ENCODE results near the gene PRPF4.

PRPF4 gene

GRCh38 chr9:113266174-113266573 lies 9.3 kb upstream of the PRPF4 start:
- TF ChIP-seq FOXP2 (optimal IDR thresholded peaks at IDR 0.05; ENCODE audit: borderline replicate concordance, extremely low read depth, extremely low read length, insufficient read depth) (no peak), POLR2AphosphoS5 (IDR thresholded peaks at IDR 0.05; ENCODE audit: low read depth, low read length) (no peak), REST (IDR thresholded peaks at IDR 0.05; ENCODE audit: insufficient read depth in 1 of 2, low read depth in 2 of 2, low read length in 2 of 2) (no peak), SIN3A (IDR thresholded peaks at IDR 0.05; ENCODE audit: borderline replicate concordance, insufficient read depth, low read length) (no peak)

- no peak for TF ChIP-seq SIN3A (IDR thresholded peaks at IDR 0.05; ENCODE audit: borderline replicate concordance, insufficient read depth, low read length)
- no peak for TF ChIP-seq POLR2AphosphoS5 (IDR thresholded peaks at IDR 0.05; ENCODE audit: low read depth, low read length)
- TF ChIP-seq TAF1 (IDR thresholded peaks at IDR 0.05; ENCODE audit: borderline replicate concordance, insufficient read depth, low read length) = no peak
- no peak for TF ChIP-seq REST (IDR thresholded peaks at IDR 0.05; ENCODE audit: insufficient read depth in 1 of 2, low read depth in 2 of 2, low read length in 2 of 2)
- TF ChIP-seq FOXP2 (optimal IDR thresholded peaks at IDR 0.05; ENCODE audit: borderline replicate concordance, extremely low read depth, extremely low read length, insufficient read depth) = no peak
These were observed 7.4 kb upstream of the PRPF4 start for GRCh38 chr9:113267911-113268566.

GRCh38 chr9:113269355-113269754 lies 6.1 kb upstream of the PRPF4 start:
- TF ChIP-seq POLR2AphosphoS5 (IDR thresholded peaks at IDR 0.05; ENCODE audit: low read depth, low read length) (no peak), SIN3A (IDR thresholded peaks at IDR 0.05; ENCODE audit: borderline replicate concordance, insufficient read depth, low read length) (no peak), REST (IDR thresholded peaks at IDR 0.05; ENCODE audit: insufficient read depth in 1 of 2, low read depth in 2 of 2, low read length in 2 of 2) (no peak), FOXP2 (optimal IDR thresholded peaks at IDR 0.05; ENCODE audit: borderline replicate concordance, extremely low read depth, extremely low read length, insufficient read depth) (no peak), TAF1 (IDR thresholded peaks at IDR 0.05; ENCODE audit: borderline replicate concordance, insufficient read depth, low read length) (no peak)

DNA sequence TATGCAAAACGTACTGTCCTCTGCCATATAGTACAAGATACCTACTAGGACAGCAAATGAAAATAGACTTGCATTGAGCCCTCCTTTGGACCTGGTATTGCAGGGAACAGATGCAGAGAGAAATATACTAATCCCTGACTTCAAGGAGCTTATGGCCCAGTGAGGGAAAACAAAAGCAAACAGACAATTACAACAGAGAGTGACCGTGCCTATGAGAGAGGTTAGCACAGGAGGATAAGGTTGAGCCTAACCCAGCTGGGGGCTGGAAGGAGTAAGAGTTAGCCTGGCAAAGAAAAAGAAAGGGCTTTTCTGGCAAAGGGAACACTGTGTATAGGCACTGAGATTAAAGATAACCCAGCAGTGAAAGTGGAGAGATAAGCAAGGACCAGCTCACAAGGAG lies 5.6 kb upstream of the PRPF4 start:
- TF ChIP-seq POLR2AphosphoS5 (IDR thresholded peaks at IDR 0.05; ENCODE audit: low read depth, low read length) (no peak), SIN3A (IDR thresholded peaks at IDR 0.05; ENCODE audit: borderline replicate concordance, insufficient read depth, low read length) (no peak), FOXP2 (optimal IDR thresholded peaks at IDR 0.05; ENCODE audit: borderline replicate concordance, extremely low read depth, extremely low read length, insufficient read depth) (no peak), TAF1 (IDR thresholded peaks at IDR 0.05; ENCODE audit: borderline replicate concordance, insufficient read depth, low read length) (no peak), REST (IDR thresholded peaks at IDR 0.05; ENCODE audit: insufficient read depth in 1 of 2, low read depth in 2 of 2, low read length in 2 of 2) (no peak)
